Measurements from ENCODE around the gene RLN2.
"Not testable (repeated sequence)": the region's sequence is repeated elsewhere in the genome, so short reads cannot be mapped to it uniquely, and the experiment has no call there.

RLN2 gene

GRCh38 chr9:5303840-5304795 lies at the start of gene RLN2:
TSS of gene RLN2 (minus strand) at chr9:5304716. CDS start at chr9:5304580, 136 bp downstream.
- DNase-seq = not testable (repeated sequence)

DNA sequence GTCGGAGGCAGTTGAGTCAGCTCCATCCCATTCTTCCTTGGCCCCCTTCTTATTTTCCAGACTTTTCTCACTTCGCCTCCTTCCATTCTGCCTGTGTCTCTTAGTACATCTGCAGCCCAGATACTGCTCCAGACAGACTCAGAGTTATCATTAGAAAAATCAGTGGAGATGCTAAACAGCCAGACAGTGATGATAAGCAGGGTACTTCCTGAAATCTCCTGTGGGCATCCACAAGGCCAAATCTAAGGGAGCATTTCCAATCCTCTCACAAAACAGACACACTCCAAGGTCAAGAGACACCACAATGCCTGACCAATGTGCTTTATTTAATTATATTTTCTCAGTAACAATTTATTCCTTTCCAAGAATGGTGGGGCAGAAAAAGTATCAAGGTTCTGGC lies 49.7 kb upstream of the RLN2 start:
- no peak for DNase-seq

- peak; percentile 38 for DNase-seq
These were observed 48.2 kb upstream of the RLN2 start for GRCh38 chr9:5352637-5353248.

DNA sequence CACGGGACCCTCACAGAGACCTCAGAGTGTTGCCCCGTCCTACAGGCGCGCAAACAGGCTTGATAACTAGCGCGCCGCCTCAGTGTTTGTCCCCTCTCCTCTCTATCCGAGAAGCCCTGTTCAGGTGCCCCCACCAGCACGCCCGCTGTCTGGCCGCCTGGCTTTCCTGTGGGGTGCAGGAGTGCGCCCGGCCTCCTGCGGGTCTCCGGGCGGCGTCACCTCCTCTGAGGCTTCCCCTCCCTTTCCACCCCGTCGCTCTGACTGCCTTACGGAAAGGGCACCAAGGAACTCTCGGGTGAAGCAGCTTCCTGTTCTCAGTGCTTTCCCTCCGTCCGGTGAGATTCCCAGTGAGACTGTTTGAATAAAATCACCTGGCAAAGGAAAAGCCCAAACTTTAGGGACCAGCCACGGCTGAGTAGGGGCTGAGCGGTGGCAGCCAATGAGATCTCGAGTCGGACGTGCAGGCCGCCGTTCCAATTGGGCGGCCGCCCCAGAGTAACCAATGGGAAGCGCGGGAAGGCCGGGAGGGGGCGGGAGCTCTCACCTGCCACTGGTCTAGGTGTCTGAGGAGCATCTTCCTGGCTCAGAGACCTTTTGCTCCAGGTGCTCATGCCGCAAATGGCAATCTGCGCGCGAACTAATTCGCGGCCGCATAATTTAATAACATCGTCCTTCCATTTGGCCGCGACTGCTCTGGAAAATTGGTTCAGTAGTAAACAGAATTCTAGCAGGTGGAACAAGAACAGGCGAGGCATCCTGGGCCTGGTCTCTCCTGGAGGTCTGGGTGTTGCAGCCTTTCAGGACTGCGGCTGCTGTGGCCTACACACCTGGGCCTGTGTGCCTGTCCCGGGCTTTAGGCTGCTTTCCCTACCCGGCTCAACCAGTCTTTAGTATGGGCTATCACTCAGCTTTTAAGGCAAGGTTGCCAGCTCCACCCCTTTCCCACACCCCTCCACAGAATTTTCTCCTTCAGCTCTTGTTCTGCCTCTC lies 34.8 kb upstream of the RLN2 start, which contains the start of gene RLN1:
TSS of gene RLN1 (minus strand) at position 885 of the 990 bp plus-strand sequence. CDS start at position 755, 130 bp downstream.
- not testable (repeated sequence) for DNase-seq

GRCh38 chr9:5336688-5337087 lies 32.2 kb upstream of the RLN2 start:
- DNase-seq = peak; percentile 30

DNA sequence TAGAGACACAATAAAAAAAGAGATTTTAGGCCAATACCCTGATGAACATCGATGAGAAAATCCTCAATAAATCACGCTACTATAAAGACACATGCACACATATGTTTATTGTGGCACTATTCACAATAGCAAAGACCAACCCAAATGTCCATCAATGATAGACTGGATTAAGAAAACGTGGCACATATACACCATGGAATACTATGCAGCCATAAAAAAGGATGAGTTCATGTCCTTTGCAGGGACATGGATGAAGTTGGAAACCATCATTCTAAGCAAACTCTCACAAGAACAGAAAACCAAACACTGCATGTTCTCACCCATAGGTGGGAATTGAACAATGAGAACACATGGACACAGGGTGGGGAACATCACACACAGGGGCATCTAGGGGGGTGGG lies 26.8 kb upstream of the RLN2 start:
- not testable (repeated sequence) for DNase-seq

- DNase-seq = peak; percentile 28
These were observed 22.5 kb upstream of the RLN2 start for GRCh38 chr9:5326893-5327548.

DNA sequence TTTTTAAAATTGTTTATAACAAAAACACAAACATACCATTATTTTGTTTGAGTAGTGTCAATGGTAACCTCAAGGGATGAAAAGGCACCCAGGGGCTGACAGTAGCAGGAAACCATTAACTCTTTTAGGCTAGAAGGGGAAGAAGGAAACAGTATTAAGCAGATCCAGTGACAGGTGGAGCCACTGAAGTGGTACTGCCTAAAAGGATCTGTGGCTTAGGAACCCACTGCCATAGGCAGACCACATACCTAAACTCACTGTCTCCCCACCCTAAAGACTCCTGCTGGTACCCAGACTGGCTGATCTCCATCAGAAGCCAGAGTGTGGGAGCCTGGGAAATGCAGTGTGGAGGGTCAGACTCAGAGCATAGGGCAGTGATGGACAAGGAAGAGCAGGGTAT lies 21.7 kb upstream of the RLN2 start:
- no peak for DNase-seq

DNA sequence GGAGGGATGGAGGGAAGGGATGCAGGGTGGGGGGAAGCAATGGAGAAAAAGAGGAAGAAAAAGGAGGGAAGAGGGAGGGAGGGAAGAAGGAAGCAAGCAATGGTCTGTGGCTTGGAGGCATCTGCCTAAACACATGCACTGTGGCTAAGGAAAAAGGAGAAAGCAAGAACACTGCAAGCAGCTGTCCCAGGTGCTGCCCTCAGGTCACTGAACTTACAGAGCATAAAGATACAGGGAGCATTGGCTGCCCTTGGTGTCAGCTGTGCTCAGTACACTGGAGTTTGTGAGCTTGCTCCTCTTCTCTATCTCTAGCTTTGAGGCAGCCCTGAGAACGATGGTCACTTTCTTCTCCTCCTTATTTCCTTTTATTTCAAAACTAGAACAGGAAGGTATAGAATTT lies 17.1 kb upstream of the RLN2 start:
- DNase-seq = not testable (repeated sequence)

GRCh38 chr9:5321058-5321457 lies 16.5 kb upstream of the RLN2 start:
- DNase-seq = no peak

DNA sequence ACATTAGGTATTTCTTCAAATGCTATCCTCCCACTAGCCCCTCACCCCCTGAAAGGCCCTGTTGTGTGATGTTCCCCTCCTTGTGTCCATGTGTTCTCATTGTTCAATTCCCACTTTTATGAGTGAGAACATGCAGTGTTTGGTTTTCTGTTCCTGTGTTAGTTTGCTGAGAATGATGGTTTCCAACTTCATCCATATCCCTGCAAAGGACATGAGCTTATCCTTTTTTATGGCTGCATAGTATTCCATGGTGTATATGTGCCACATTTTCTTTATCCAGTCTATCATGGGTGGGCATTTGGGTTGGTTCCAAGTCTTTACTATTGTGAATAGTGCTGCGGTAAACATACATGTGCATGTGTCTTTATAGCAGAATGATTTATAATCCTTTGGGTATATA lies 11.9 kb upstream of the RLN2 start:
- not testable (repeated sequence) for DNase-seq

DNA sequence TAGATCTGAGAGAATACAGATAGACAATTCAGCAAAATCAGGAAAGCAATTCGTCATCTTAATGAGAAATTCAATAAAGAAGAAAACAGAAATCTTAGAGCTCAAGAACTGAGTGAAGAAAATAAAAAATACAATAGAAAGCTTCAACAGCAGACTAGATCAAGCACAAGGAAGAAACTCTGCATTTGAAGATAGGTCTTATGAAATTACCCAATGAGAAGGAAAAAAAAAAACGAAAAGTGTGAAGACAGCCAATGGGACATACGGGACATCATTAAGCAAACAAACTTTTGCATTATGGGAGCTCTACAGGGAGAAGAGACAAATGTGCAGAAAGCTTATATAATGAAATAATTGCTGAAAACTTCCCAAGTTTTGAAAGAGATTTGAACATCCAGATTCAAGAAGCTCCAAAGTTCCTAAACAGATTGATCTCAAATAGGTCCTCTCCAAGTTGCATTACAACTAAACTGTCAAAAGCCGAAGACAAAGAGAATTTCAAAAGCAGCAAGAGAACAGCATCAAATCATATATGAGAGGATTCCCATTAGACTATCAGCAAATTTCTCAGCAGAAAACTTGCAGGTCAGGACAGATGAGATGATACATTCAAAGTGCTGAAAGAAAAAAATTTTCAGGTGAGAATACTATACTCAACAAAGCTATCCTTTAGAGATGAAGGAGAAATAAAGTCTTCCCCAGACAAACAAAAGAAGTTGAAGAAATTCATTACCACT lies 10.8 kb upstream of the RLN2 start:
- DNase-seq = no peak

DNA sequence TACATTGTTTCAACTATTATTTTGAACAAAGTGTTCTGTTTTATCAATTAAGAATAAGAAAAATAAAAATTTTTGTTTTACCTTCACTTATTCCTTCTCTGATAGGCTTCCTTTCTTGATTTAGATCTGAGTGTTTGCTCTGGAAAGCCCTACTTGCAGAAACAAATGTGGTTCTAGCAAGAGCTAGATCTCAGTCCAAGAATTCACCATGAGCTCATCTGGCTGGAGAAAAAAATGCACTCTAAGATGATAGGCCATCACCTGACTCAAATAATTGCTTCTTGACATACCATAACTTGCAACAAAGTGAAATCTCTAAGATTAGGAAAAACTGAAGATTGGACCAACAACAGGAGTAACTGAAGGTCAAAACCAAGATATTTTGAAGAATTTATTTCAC lies 6.3 kb upstream of the RLN2 start:
- DNase-seq = no peak

DNA sequence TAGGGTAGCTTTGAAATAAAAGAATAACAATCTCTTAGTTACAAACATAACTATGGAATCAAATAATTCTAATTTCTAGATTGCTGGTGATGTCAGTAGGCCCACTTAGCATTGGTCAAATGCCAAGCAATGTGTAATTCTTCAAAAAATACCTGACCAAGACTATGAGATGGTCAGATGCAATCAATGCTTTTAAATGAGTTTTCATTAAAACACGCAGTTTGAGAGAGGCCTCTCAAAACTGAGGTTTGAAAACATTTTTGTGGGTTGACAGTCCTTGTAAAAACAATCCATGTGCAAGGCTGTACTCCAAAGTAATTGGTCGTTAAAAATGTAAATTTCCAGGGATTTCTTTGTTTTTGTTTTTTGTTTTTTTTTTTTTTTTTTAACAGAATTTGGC lies 1.2 kb upstream of the RLN2 start:
- DNase-seq = no peak

DNA sequence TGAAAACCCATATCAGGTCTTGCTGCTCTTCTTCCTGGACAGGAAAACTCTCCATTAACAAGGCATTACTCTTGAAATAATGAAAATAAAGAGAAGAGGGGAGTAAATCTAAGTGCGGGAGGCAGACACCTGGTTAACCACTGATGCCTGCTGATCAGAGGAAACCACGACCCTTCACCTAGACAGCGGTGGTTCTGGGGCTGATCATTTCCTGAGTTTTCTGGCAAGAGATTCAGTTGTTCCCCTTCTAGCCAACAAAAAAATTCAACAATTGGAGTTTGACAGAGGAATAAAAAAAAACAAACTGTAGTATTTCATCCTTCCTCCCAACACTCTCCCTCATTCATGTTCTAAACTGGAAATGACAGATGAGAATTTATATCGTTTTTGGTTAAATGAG lies 3.0 kb downstream of the RLN2 start:
- DNase-seq = no peak

GRCh38 chr9:5292141-5292540 lies 12.4 kb downstream of the RLN2 start:
- DNase-seq = no peak

DNA sequence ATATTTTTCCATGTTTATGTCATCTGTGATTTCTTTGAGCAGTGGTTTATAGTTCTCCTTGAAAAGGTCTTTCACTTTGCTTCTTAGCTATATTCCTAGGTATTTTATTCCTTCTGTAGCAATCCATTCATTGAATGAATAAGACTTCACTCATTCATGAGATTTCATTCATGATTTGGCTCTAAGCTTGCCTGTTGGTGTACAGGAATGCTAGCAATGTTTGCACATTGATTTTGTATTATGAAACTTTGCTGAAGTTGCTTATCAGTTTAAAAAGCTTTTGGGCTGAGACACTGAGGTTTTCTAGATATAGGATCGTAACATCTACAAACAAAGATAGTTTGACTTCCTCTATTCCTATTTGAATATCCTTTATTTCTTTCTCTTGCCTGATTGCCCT lies 15.9 kb downstream of the RLN2 start:
- no peak for DNase-seq

DNA sequence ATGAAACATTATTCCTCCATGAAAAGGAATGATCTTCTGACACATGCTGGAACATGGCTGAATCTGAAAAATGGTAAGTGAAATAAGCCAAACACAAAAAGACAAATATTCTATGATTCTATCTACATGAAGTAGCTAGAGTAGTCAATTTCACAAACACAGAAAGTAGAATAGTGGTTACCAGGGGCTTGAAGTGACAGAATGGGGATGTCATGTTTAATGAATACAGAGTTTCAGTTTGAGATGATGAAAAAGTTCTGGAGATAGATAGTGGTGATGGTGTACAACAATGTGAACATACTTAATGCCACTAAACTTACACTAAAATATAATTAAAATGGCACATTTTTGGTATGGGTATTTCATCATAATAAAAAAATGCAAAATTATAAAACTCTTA lies 18.3 kb downstream of the RLN2 start:
- no peak for DNase-seq

- DNase-seq = no peak
These were observed 26.0 kb downstream of the RLN2 start for GRCh38 chr9:5278486-5278885.

DNA sequence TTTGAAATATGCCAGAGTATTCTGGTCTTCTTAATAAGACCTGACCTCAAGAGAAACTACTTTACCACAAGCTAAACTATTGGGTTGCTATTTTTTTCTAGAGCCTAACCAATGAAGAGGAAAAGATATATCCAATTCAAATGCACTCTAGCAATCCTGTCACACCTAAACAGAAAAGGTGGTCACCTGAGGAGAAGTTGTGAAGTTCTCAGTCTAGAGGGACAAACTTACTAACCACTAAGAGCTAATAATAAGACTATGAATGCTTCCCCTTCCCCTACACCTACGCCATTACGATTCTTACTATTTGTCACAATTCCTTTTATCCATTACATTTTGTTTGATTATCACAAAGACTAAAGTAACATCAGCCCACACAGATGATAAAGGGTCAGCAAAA lies 29.7 kb downstream of the RLN2 start:
- no peak for DNase-seq

GRCh38 chr9:5269249-5269715 lies 35.2 kb downstream of the RLN2 start:
- no peak for DNase-seq

All from activated CD4-positive, alpha-beta T cell treated with anti-CD3 and anti-CD28 coated beads, Interleukin-2, amount 50 U/mL, for 16 hours (primary cell).